GM21717 (cell line): ENCODE data around the gene CELF1.

Experiments used
- ATAC-seq: cut with Tn5 transposase; IDR thresholded peaks from one replicate; pipeline ENCODE4 v1.9.1; 2021; ENCODE audit warnings: mild to moderate bottlenecking, moderate library complexity; ENCODE audit not compliant: unreplicated experiment

The CELF1 gene

GRCh38 chr11:47512701-47513100, 40.2 kb downstream of the CELF1 start:
- no peak for ATAC-seq

GRCh38 chr11:47511917-47512316, 41.0 kb downstream of the CELF1 start:
- no peak for ATAC-seq

- no peak for ATAC-seq
Observed at GRCh38 chr11:47510209-47510608, 42.7 kb downstream of the CELF1 start.

GRCh38 chr11:47509077-47509536, 43.8 kb downstream of the CELF1 start:
- peak; percentile 40 for ATAC-seq

- ATAC-seq, result no peak
Observed at GRCh38 chr11:47508240-47508957, 44.5 kb downstream of the CELF1 start.

- ATAC-seq, result no peak
Observed at GRCh38 chr11:47507563-47508239, 45.2 kb downstream of the CELF1 start.

GRCh38 chr11:47506795-47507562, 46.0 kb downstream of the CELF1 start:
- no peak for ATAC-seq

GRCh38 chr11:47506373-47506772, 46.6 kb downstream of the CELF1 start:
- ATAC-seq, result no peak

GRCh38 chr11:47504910-47505309, 48.0 kb downstream of the CELF1 start:
- no peak for ATAC-seq

GRCh38 chr11:47503227-47503626, 49.7 kb downstream of the CELF1 start:
- no peak for ATAC-seq

GRCh38 chr11:47502767-47503166, 50.2 kb downstream of the CELF1 start:
- ATAC-seq, result no peak

- ATAC-seq, result no peak
Observed at GRCh38 chr11:47501101-47501500, 51.8 kb downstream of the CELF1 start.

GRCh38 chr11:47500121-47500520, 52.8 kb downstream of the CELF1 start:
- no peak for ATAC-seq

GRCh38 chr11:47499614-47500013, 53.3 kb downstream of the CELF1 start:
- no peak for ATAC-seq

- no peak for ATAC-seq
Observed at GRCh38 chr11:47499161-47499560, 53.8 kb downstream of the CELF1 start.

- ATAC-seq, result no peak
Observed at GRCh38 chr11:47498584-47499152, 54.3 kb downstream of the CELF1 start.

- no peak for ATAC-seq
Observed at GRCh38 chr11:47498149-47498548, 54.8 kb downstream of the CELF1 start.

GRCh38 chr11:47496808-47497207, 56.1 kb downstream of the CELF1 start:
- no peak for ATAC-seq

- no peak for ATAC-seq
Observed at GRCh38 chr11:47495856-47496217, 57.1 kb downstream of the CELF1 start.

GRCh38 chr11:47495011-47495855, 57.7 kb downstream of the CELF1 start:
- no peak for ATAC-seq

- ATAC-seq, result no peak
Observed at GRCh38 chr11:47489395-47489755, 63.6 kb downstream of the CELF1 start.
